Gastroesophageal sphincter (tissue), 4 donors: ENCODE results near the gene TGFB3. TPM values are rescaled to one million over a fixed set of nuclear protein-coding genes. Genes with fewer than 3 reads are reported as not detected.

Source experiments
- ATAC-seq: fragments of 150-250 bp; one replicate; pipeline ENCODE4 v1.9.1; 2016; ENCODE audit warnings: mild to moderate bottlenecking, moderate library complexity
- H3K27ac ChIP-seq, 4 donors: fragments of 200-600 bp; sonication (generic) in 3 of 4; 1 replicate in 3 of 4; 2 replicates in 1 of 4; pipeline ENCODE4 v1.5.1; 2016 to 2019
- H3K27me3 ChIP-seq: fragments of 200-600 bp; sonication (generic); one replicate; pipeline ENCODE4 v1.5.1; 2019
- H3K36me3 ChIP-seq, 2 donors: fragments of 200-600 bp; sonication (generic); one replicate each; pipeline ENCODE4 v1.5.1; 2019; ENCODE audit warnings: control low read depth in 1 of 2
- H3K4me1 ChIP-seq, 3 donors: fragments of 200-600 bp; sonication (generic); 1 replicate in 2 of 3; 2 replicates in 1 of 3; pipeline ENCODE4 v1.5.1; 2016 to 2019; ENCODE audit warnings: control low read depth in 2 of 3
- H3K4me3 ChIP-seq, 2 donors: fragments of 200-600 bp; sonication (generic); one replicate each; pipeline ENCODE4 v1.5.1; 2019; ENCODE audit warnings: mild to moderate bottlenecking in 1 of 2, moderate library complexity in 1 of 2
- H3K9me3 ChIP-seq, 3 donors: fragments of 200-600 bp; sonication (generic); one replicate each; pipeline ENCODE4 v1.5.1; 2017 to 2019; ENCODE audit warnings: control low read depth in 2 of 3
- CTCF ChIP-seq, 4 experiments: fragments of 200-600 bp in 2 of 4; fragments of 450-650 bp in 2 of 4; sonication (generic) in 1 of 4; IDR thresholded peaks; one replicate each; pipeline ENCODE4 v1.5.1; 2017 to 2019; ENCODE audit warnings: antibody characterized with exemption in 4 of 4, mild to moderate bottlenecking in 2 of 4, moderate library complexity in 2 of 4
- EP300 ChIP-seq: sonication (generic); formaldehyde crosslinking; IDR thresholded peaks from one replicate; pipeline ENCODE4 v1.6.1; 2017; ENCODE audit warnings: antibody characterized with exemption, mild to moderate bottlenecking
- POLR2A ChIP-seq, 2 donors: fragments of 450-650 bp; IDR thresholded peaks; one replicate each; pipeline ENCODE4 v1.6.1; 2017; ENCODE audit warnings: antibody characterized with exemption in 2 of 2, mild to moderate bottlenecking in 2 of 2, moderate library complexity in 1 of 2
- POLR2AphosphoS5 ChIP-seq: sonication (generic); formaldehyde crosslinking; IDR thresholded peaks from one replicate; pipeline ENCODE4 v1.6.1; 2017; ENCODE audit warnings: antibody characterized with exemption
- WGBS, 2 donors: methylation state at CpG; one replicate each; pipeline ENCODE4 v1.1.5; 2018; ENCODE audit warnings: low coverage in 1 of 2; 5-methylcytosine and 5-hydroxymethylcytosine counted together
- total RNA-seq, 4 donors: library from RNA; depleted of rRNA; stranded (reverse); fragments of >200 nt; gene quantifications; one replicate each; pipeline ENCODE4 v1.1.0, GENCODE V29; 2016

The TGFB3 gene
- total RNA-seq, 4 donors from 2014 or later = 24.1 to 38.3 (median 27.6) TPM

GRCh38 chr14:75989134-75989533, 7.3 kb upstream of the TGFB3 start:
- 49 to 71% methylated on average over 5 to 6 of the region's 6 CpGs for WGBS, 2 donors

GRCh38 chr14:75987201-75987970, 5.6 kb upstream of the TGFB3 start:
- H3K4me3 ChIP-seq = no peak overlapping the region
- peak overlapping the region in 3 of 4 donors; percentile 64 to 84 (median 68) for H3K27ac ChIP-seq
- TF ChIP-seq CTCF (IDR thresholded peaks at IDR 0.05) (no peak), POLR2AphosphoS5 (no peak), POLR2A (IDR thresholded peaks at IDR 0.05) (no peak), EP300 (no peak)
- no peak for ATAC-seq
- H3K36me3 ChIP-seq = peaks cover 0 to 26% of the 10 kb centered on the region in 2 donors
- H3K9me3 ChIP-seq = no peaks in the 10 kb centered on the region
- H3K27me3 ChIP-seq = no peaks in the 10 kb centered on the region
- WGBS, 2 donors = 48 to 79% methylated on average over 2 to 3 of the region's 3 CpGs
- peaks cover 4 to 77% (median 12%) of the 10 kb centered on the region in 3 donors for H3K4me1 ChIP-seq

More at GRCh38 chr14:75989134-75989533, 7.3 kb upstream of the TGFB3 start:
- Histone ChIP-seq H3K36me3 (peaks cover 0 to 39% of the 10 kb centered on the region in 2 donors), H3K9me3 (no peaks in the 10 kb centered on the region), H3K4me1 (peaks cover 4 to 69% (median 12%) of the 10 kb centered on the region in 3 donors), H3K4me3 (no peak overlapping the region), H3K27ac (peak overlapping the region; percentile 64 to 84 (median 66)), H3K27me3 (no peaks in the 10 kb centered on the region)
- TF ChIP-seq EP300 (no peak), POLR2AphosphoS5 (peak; percentile 73), CTCF (IDR thresholded peaks at IDR 0.05) (no peak)
- ATAC-seq = peak; percentile 70

GRCh38 chr14:75986439-75986765, 4.6 kb upstream of the TGFB3 start:
- H3K36me3 ChIP-seq = peaks cover 0 to 25% of the 10 kb centered on the region in 2 donors
- peak overlapping the region in 3 of 4 donors; percentile 93 to 98 (median 97) for H3K27ac ChIP-seq
- H3K9me3 ChIP-seq = no peaks in the 10 kb centered on the region
- H3K4me3 ChIP-seq = peak overlapping the region; percentile 94 to 98
- H3K4me1 ChIP-seq = peaks cover 4 to 70% (median 12%) of the 10 kb centered on the region in 3 donors
- ATAC-seq = no peak
- no peaks in the 10 kb centered on the region for H3K27me3 ChIP-seq
- 0 to 19% methylated on average over 5 to 6 of the region's 6 CpGs for WGBS, 2 donors
- no peak for TF ChIP-seq POLR2AphosphoS5

GRCh38 chr14:75985618-75986438, 4.0 kb upstream of the TGFB3 start, which contains the start of gene IFT43:
TSS of gene IFT43 (plus strand) at chr14:75985763. CDS start at chr14:75985787, 24 bp downstream.
- TF ChIP-seq POLR2A (IDR thresholded peaks at IDR 0.05) (peak in 1 of 2 donors; percentile 38), EP300 (no peak), CTCF (IDR thresholded peaks at IDR 0.05) (peak in 2 of 4 experiments; percentile 18 to 19), POLR2AphosphoS5 (peak; percentile 82)
- Histone ChIP-seq H3K36me3 (peaks cover 0 to 24% of the 10 kb centered on the region in 2 donors), H3K27ac (peak within 1 kb of the TSS; percentile 89 to 98 (median 95)), H3K9me3 (no peaks in the 10 kb centered on the region), H3K4me1 (peaks cover 4 to 70% (median 14%) of the 10 kb centered on the region in 3 donors), H3K27me3 (no peaks in the 10 kb centered on the region), H3K4me3 (peak within 1 kb of the TSS; percentile 94 to 98)
- ATAC-seq = peak; percentile 60
- WGBS, 2 donors = 1% methylated on average over 13 of the region's 52 CpGs

GRCh38 chr14:75984674-75985073, 2.9 kb upstream of the TGFB3 start:
- H3K9me3 ChIP-seq = no peaks in the 10 kb centered on the region
- no peak overlapping the region for H3K4me3 ChIP-seq
- WGBS, 2 donors = 35 to 71% methylated on average over 1 to 2 of the region's 2 CpGs
- H3K4me1 ChIP-seq = peaks cover 4 to 75% (median 20%) of the 10 kb centered on the region in 3 donors
- TF ChIP-seq CTCF (IDR thresholded peaks at IDR 0.05) (no peak), POLR2A (IDR thresholded peaks at IDR 0.05) (no peak), EP300 (no peak), POLR2AphosphoS5 (no peak)
- ATAC-seq = no peak
- peak overlapping the region in 3 of 4 donors; percentile 93 to 98 (median 97) for H3K27ac ChIP-seq
- H3K36me3 ChIP-seq = peaks cover 0 to 12% of the 10 kb centered on the region in 2 donors
- no peaks in the 10 kb centered on the region for H3K27me3 ChIP-seq
